ENCODE results near the gene PSMD2. TPM values are rescaled to one million over a fixed set of nuclear protein-coding genes. Genes with fewer than 3 reads are reported as not detected.

Gene PSMD2
- total and polyA plus RNA-seq, 10 of the 15 experiments (the other 5 are each of a cell fraction or from before 2014, with no cell fraction given): 103 to 515 (median 197) TPM

DNA sequence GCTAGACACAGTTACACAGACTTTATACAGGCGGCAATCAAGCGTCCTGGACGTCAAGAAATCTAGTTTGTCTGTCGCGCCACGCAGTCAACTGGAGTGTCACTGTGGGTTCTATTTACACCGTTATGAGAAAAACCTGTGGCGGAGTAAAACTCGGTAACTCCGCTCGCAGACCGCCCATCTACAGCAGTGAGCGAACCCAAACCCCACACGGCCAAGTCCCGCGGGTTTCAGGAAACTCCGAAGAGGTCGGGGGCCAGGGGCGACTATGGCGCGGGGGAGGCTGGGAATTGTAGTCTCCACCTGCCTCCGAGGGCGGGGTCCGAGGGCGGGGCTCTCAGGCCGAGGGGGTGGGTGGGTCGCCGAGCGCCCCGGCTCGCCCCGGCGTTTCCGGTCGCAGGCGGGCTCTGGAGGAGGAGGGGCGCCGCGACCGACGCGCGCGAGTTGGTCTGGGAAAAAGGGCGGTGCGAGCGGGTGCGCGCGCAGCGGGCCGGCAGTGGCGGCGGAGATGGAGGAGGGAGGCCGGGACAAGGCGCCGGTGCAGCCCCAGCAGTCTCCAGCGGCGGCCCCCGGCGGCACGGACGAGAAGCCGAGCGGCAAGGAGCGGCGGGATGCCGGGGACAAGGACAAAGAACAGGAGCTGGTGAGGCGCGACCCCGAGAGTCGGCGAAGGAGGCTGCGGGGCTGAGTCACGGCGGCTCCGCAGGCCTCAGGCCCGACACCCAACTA lies at the start of gene PSMD2 (continued):
- no peak for TF ChIP-seq CUX1 (IDR thresholded peaks at IDR 0.05; ENCODE audit: insufficient replicate concordance, low read depth, low read length)
- no peak for TF ChIP-seq SRF (IDR thresholded peaks at IDR 0.05; ENCODE audit: low read depth in 2 of 2, low read length in 2 of 2)
- TF ChIP-seq ZZZ3 (IDR thresholded peaks at IDR 0.05; ENCODE audit: control insufficient read depth, insufficient read length, low read depth): no peak
- TF ChIP-seq, protein P1, sequence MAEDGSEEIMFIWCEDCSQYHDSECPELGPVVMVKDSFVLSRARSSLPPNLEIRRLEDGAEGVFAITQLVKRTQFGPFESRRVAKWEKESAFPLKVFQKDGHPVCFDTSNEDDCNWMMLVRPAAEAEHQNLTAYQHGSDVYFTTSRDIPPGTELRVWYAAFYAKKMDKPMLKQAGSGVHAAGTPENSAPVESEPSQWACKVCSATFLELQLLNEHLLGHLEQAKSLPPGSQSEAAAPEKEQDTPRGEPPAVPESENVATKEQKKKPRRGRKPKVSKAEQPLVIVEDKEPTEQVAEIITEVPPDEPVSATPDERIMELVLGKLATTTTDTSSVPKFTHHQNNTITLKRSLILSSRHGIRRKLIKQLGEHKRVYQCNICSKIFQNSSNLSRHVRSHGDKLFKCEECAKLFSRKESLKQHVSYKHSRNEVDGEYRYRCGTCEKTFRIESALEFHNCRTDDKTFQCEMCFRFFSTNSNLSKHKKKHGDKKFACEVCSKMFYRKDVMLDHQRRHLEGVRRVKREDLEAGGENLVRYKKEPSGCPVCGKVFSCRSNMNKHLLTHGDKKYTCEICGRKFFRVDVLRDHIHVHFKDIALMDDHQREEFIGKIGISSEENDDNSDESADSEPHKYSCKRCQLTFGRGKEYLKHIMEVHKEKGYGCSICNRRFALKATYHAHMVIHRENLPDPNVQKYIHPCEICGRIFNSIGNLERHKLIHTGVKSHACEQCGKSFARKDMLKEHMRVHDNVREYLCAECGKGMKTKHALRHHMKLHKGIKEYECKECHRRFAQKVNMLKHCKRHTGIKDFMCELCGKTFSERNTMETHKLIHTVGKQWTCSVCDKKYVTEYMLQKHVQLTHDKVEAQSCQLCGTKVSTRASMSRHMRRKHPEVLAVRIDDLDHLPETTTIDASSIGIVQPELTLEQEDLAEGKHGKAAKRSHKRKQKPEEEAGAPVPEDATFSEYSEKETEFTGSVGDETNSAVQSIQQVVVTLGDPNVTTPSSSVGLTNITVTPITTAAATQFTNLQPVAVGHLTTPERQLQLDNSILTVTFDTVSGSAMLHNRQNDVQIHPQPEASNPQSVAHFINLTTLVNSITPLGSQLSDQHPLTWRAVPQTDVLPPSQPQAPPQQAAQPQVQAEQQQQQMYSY (CRISPR knock-in tag; IDR thresholded peaks at IDR 0.05): no peak
- TF ChIP-seq CBX5 (IDR thresholded peaks at IDR 0.05; ENCODE audit: low read depth): no peak
- TF ChIP-seq EGR1 (IDR thresholded peaks at IDR 0.05; ENCODE audit: borderline replicate concordance in 1 of 2, low read depth in 2 of 2, low read length in 2 of 2): peak in 1 of 2 experiments; percentile 56; a peak in 2 of 3 replicates
- TF ChIP-seq SREBF1 (IDR thresholded peaks at IDR 0.05; ENCODE audit: low read length): peak; percentile 65; the same call in 1 of the 2 replicates
- TF ChIP-seq MTA3 (IDR thresholded peaks at IDR 0.05; ENCODE audit: borderline replicate concordance, low read length): no peak
- no peak for TF ChIP-seq MEF2B (IDR thresholded peaks at IDR 0.05; ENCODE audit: partially characterized antibody, poor library complexity, severe bottlenecking)
- no peak for TF ChIP-seq CHD4 (IDR thresholded peaks at IDR 0.05)
- no peak for TF ChIP-seq BCLAF1 (IDR thresholded peaks at IDR 0.05)
- TF ChIP-seq TARDBP (IDR thresholded peaks at IDR 0.05; ENCODE audit: borderline replicate concordance): no peak; the same call in 1 of the 2 replicates
- no peak for TF ChIP-seq MEF2A (IDR thresholded peaks at IDR 0.05; ENCODE audit: insufficient read depth, low read depth, low read length)
- no peak for TF ChIP-seq STAT3 (IDR thresholded peaks at IDR 0.05; ENCODE audit: low read depth, low read length)
- TF ChIP-seq PBX3 (IDR thresholded peaks at IDR 0.05; ENCODE audit: insufficient replicate concordance, low read depth, low read length): no peak

Measured in GM12878 (cell line).